Neural cell (in vitro differentiated cells): ENCODE data around the gene OGT.

Source experiments
- CTCF ChIP-seq: fragments of 450-650 bp; IDR thresholded peaks from 2 replicates; pipeline ENCODE4 v1.5.1; 2014; ENCODE audit warnings: antibody characterized with exemption, mild to moderate bottlenecking, moderate library complexity; ENCODE audit not compliant: poor library complexity, severe bottlenecking
- EP300 ChIP-seq: fragments of 450-650 bp; conservative IDR thresholded peaks from 2 replicates; pipeline ENCODE4 v1.6.1; 2014; ENCODE audit warnings: antibody characterized with exemption, mild to moderate bottlenecking, moderate library complexity; ENCODE audit not compliant: poor library complexity, severe bottlenecking
- MXI1 ChIP-seq: fragments of 450-650 bp; conservative IDR thresholded peaks from 2 replicates; pipeline ENCODE4 v1.6.1; 2014; ENCODE audit warnings: antibody characterized with exemption, mild to moderate bottlenecking; ENCODE audit not compliant: poor library complexity, severe bottlenecking
- POLR2AphosphoS5 ChIP-seq: IDR thresholded peaks from 2 replicates; pipeline ENCODE4 v1.6.1; 2012
- RAD21 ChIP-seq: fragments of 450-650 bp; conservative IDR thresholded peaks from 2 replicates; pipeline ENCODE4 v1.6.1; 2014; ENCODE audit warnings: antibody characterized with exemption, mild to moderate bottlenecking, moderate library complexity
- REST ChIP-seq: IDR thresholded peaks from 2 replicates; pipeline ENCODE4 v1.6.1; 2012; ENCODE audit warnings: borderline replicate concordance
- TAF1 ChIP-seq: IDR thresholded peaks from 2 replicates; pipeline ENCODE4 v1.6.1; 2012; ENCODE audit warnings: low read depth

GRCh38 chrX:71543316-71543715, 10.4 kb downstream of the OGT start:
- TF ChIP-seq CTCF (no peak), MXI1 (no peak), REST (no peak), EP300 (no peak), POLR2AphosphoS5 (no peak), TAF1 (no peak), RAD21 (no peak)
